ENCODE measurements around the gene SOWAHA.

SOWAHA gene

DNA sequence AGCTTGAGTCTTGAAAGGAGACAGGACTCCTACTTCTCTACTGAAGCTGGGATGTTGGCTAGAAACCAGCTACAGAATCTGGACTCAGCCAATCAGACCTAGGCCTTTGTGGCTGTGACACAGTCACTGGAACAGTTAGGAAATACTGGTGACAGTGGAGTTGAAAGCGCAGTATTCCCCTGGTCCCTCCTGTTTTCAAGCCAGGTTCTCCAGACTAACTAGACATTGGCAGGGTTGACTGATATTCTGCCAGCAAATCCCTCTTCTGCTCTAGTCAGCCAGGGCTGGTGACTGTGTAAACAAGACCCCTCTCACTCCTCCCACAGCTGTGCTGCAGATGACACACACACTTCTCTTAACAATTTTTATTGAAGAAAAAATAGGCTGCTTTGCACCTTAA is 8.7 kb downstream of the SOWAHA start:
- H3K9ac ChIP-seq (ENCODE audit: low read length) = no peak overlapping the region
- H3K27ac ChIP-seq (ENCODE audit: low read depth, low read length, poor library complexity, severe bottlenecking) = no peak overlapping the region
- H2AFZ ChIP-seq (ENCODE audit: low read length) = no peak overlapping the region
- peaks cover 8% of the 10 kb centered on the region for H3K4me1 ChIP-seq (ENCODE audit: insufficient read depth, low read length, severe bottlenecking)
- no peaks in the 10 kb centered on the region for H3F3A ChIP-seq (ENCODE audit: insufficient read depth, low read length)
- H3K27me3 ChIP-seq (ENCODE audit: insufficient read depth, low read length) = 0 out of 2 replicates have a peak, but pooled peaks cover 7% of the 10 kb centered on the region
- no peak for TF ChIP-seq EZH2 (IDR thresholded peaks at IDR 0.05; ENCODE audit: borderline replicate concordance, low read length)
- TF ChIP-seq, protein P1, sequence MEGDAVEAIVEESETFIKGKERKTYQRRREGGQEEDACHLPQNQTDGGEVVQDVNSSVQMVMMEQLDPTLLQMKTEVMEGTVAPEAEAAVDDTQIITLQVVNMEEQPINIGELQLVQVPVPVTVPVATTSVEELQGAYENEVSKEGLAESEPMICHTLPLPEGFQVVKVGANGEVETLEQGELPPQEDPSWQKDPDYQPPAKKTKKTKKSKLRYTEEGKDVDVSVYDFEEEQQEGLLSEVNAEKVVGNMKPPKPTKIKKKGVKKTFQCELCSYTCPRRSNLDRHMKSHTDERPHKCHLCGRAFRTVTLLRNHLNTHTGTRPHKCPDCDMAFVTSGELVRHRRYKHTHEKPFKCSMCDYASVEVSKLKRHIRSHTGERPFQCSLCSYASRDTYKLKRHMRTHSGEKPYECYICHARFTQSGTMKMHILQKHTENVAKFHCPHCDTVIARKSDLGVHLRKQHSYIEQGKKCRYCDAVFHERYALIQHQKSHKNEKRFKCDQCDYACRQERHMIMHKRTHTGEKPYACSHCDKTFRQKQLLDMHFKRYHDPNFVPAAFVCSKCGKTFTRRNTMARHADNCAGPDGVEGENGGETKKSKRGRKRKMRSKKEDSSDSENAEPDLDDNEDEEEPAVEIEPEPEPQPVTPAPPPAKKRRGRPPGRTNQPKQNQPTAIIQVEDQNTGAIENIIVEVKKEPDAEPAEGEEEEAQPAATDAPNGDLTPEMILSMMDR (IDR thresholded peaks at IDR 0.05; ENCODE audit: low read length) = no peak
- H3K4me3 ChIP-seq (ENCODE audit: low read depth, low read length, poor library complexity, severe bottlenecking) = no peak overlapping the region
- H3K9me2 ChIP-seq (ENCODE audit: low read depth, low read length) = no peaks in the 10 kb centered on the region
- no peaks in the 10 kb centered on the region for H3K79me2 ChIP-seq (ENCODE audit: insufficient read depth, low read length)
- no peaks in the 10 kb centered on the region for H3K36me3 ChIP-seq (ENCODE audit: insufficient read depth, low read length)
- no peaks in the 10 kb centered on the region for H3K9me3 ChIP-seq (ENCODE audit: low read length)
- no peak overlapping the region for H3K4me2 ChIP-seq (ENCODE audit: low read length)
- H4K20me1 ChIP-seq (ENCODE audit: insufficient read depth, low read length) = no peaks in the 10 kb centered on the region

DNA sequence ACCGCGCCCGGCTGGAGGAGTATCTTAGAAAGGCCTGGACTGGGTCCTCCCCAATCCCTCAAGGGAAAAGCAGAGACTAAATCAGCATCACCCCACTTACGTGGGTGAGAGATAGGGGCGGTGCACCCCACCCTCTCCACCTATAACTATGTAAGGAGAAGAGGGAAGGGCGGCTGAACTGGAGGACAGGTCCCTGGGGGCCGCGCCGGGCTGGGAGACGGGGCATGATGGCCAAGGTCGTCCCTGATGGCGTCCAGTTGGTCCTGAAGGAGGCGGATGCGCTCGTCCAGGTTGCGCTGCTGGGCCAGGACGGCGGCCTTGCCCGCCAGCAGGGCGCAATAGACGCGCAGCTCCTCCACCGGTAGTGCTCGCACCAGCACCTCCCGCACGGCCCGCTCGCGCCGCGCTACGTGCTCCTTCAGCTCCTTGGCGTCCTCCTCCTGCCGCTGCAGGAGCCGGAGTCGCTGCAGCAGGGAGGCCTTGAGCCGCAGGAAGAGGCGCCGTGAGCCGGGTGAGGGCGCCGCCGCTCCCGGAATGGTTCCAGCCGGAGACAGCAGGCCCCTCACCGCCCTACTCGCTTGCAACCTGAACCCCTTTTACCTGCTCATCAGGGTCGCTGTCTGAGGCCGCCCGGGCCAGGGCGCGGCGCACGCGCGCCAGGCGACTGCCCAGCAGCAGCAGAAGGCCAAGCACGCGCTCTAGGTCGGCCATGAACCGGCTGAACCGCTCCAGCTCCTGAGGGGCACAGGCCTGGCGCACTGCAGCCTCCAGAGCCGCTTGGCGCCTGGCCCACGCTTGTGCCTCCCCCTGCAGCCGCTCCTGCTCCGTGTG is 9.8 kb downstream of the SOWAHA start:
- TF ChIP-seq EZH2 (IDR thresholded peaks at IDR 0.05; ENCODE audit: borderline replicate concordance, low read length) = no peak
- TF ChIP-seq, protein P1 (IDR thresholded peaks at IDR 0.05; ENCODE audit: low read length) = no peak
- Histone ChIP-seq H3K9ac (ENCODE audit: low read length) (no peak overlapping the region), H3F3A (ENCODE audit: insufficient read depth, low read length) (no peaks in the 10 kb centered on the region), H3K4me1 (ENCODE audit: insufficient read depth, low read length, severe bottlenecking) (peaks cover 8% of the 10 kb centered on the region), H3K4me3 (ENCODE audit: low read depth, low read length, poor library complexity, severe bottlenecking) (no peak overlapping the region), H2AFZ (ENCODE audit: low read length) (no peak overlapping the region), H3K27me3 (ENCODE audit: insufficient read depth, low read length) (0 out of 2 replicates have a peak, but pooled peaks cover 7% of the 10 kb centered on the region), H3K9me3 (ENCODE audit: low read length) (no peaks in the 10 kb centered on the region), H3K36me3 (ENCODE audit: insufficient read depth, low read length) (no peaks in the 10 kb centered on the region), H3K27ac (ENCODE audit: low read depth, low read length, poor library complexity, severe bottlenecking) (no peak overlapping the region), H3K4me2 (ENCODE audit: low read length) (no peak overlapping the region), H3K9me2 (ENCODE audit: low read depth, low read length) (no peaks in the 10 kb centered on the region), H4K20me1 (ENCODE audit: insufficient read depth, low read length) (no peaks in the 10 kb centered on the region), H3K79me2 (ENCODE audit: insufficient read depth, low read length) (no peaks in the 10 kb centered on the region)

DNA sequence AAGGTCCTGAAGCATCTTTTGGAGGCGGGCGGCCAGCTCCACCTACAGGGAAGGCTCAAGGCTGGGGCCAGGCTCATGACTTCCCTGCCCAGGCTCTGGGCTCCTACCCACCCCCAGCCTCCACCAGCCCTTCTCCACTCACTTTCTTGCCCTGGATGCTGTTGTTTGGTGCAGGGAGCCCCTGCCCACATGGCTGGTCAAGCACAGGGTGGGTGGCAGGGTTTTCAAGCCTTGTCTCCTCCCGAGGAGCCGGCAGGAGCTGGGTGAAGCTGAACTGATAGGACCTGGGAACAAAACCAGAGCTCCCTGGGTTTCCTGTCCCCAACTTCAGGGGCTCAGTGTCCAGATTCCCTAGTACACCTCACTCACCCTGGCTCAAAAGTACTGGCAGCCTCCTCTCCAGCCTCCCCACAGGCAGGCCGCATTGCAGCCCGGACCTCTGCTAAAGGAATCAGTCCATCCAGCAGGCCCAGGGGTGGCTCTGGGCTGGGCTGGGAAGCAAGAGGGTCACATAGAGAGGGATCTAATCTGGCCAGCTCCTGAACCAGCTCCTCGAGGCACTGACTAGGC is 10.5 kb downstream of the SOWAHA start:
- H3K27ac ChIP-seq (ENCODE audit: low read depth, low read length, poor library complexity, severe bottlenecking) = no peak overlapping the region
- H3K4me2 ChIP-seq (ENCODE audit: low read length) = no peak overlapping the region
- H3K9me3 ChIP-seq (ENCODE audit: low read length) = no peaks in the 10 kb centered on the region
- H3K9me2 ChIP-seq (ENCODE audit: low read depth, low read length) = no peaks in the 10 kb centered on the region
- no peak overlapping the region for H3K9ac ChIP-seq (ENCODE audit: low read length)
- TF ChIP-seq, protein P1 (IDR thresholded peaks at IDR 0.05; ENCODE audit: low read length) = no peak
- TF ChIP-seq EZH2 (IDR thresholded peaks at IDR 0.05; ENCODE audit: borderline replicate concordance, low read length) = no peak
- no peaks in the 10 kb centered on the region for H3K36me3 ChIP-seq (ENCODE audit: insufficient read depth, low read length)
- no peaks in the 10 kb centered on the region for H3K79me2 ChIP-seq (ENCODE audit: insufficient read depth, low read length)
- H2AFZ ChIP-seq (ENCODE audit: low read length) = no peak overlapping the region
- no peaks in the 10 kb centered on the region for H3F3A ChIP-seq (ENCODE audit: insufficient read depth, low read length)
- H4K20me1 ChIP-seq (ENCODE audit: insufficient read depth, low read length) = no peaks in the 10 kb centered on the region
- 0 out of 2 replicates have a peak, but pooled peaks cover 7% of the 10 kb centered on the region for H3K27me3 ChIP-seq (ENCODE audit: insufficient read depth, low read length)
- H3K4me3 ChIP-seq (ENCODE audit: low read depth, low read length, poor library complexity, severe bottlenecking) = no peak overlapping the region
- H3K4me1 ChIP-seq (ENCODE audit: insufficient read depth, low read length, severe bottlenecking) = peaks cover 8% of the 10 kb centered on the region
